SU-DHL-6 (cell line): ENCODE measurements around the gene RIN3.

Experiments used
- EZH2phosphoT487 ChIP-seq: fragments of 200-600 bp; sonication (generic), shearing (Covaris generic); conservative IDR thresholded peaks from 2 replicates; pipeline ENCODE4 v1.6.1; 2018; ENCODE audit warnings: mild to moderate bottlenecking, antibody characterized with exemption, low read length, moderate library complexity, mixed read lengths
- TF ChIP-seq, protein P1 (sequence below): fragments of 200-600 bp; sonication (generic); IDR thresholded peaks from one replicate; pipeline ENCODE4 v1.5.1; 2017; ENCODE audit warnings: antibody characterized with exemption, mild to moderate bottlenecking, low read length, moderate library complexity; ENCODE audit not compliant: insufficient read depth, poor library complexity, severe bottlenecking

DNA sequence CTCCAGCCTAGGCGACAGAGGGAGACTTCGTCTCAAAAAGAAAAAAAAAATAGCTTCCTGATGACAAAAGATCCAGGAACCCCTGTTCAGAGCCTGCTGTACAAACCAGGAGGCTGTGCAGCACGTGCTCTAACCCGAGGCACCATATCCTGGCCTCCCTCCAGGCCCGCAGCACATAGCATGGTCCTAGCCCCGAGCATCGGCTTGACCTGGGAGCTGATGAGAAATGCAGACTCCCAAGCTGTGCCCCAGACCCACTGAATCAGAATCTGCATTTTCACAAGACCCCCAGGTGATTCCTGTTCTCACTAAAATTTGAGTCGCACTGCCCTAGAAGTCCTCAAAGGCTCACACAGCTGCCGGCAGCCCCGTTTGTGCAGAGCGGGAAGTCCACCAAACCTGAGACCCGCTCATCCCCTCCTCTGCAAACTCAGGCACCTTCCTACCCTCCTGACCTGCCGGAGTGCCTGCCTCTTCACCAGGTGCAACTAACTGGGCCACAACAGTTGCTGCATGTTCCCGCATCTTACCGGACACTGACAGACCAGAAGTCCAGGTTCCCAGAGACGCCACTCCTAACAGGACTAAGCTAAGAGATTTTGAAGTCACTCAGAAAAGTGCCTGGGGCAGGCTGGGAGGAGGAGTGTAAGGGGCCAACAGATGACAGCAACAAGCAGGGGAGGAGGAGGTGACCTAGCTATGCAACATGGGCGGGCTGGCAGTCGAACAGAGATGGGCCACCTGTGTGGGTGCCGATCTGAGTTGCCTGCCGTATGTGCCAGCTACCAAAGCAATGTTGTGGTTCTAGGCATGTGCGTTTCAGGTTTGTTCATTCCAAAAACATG, 24.0 kb upstream of the RIN3 start:
- TF ChIP-seq, protein P1, sequence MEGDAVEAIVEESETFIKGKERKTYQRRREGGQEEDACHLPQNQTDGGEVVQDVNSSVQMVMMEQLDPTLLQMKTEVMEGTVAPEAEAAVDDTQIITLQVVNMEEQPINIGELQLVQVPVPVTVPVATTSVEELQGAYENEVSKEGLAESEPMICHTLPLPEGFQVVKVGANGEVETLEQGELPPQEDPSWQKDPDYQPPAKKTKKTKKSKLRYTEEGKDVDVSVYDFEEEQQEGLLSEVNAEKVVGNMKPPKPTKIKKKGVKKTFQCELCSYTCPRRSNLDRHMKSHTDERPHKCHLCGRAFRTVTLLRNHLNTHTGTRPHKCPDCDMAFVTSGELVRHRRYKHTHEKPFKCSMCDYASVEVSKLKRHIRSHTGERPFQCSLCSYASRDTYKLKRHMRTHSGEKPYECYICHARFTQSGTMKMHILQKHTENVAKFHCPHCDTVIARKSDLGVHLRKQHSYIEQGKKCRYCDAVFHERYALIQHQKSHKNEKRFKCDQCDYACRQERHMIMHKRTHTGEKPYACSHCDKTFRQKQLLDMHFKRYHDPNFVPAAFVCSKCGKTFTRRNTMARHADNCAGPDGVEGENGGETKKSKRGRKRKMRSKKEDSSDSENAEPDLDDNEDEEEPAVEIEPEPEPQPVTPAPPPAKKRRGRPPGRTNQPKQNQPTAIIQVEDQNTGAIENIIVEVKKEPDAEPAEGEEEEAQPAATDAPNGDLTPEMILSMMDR, result no peak
- no peak for TF ChIP-seq EZH2phosphoT487
